Measurements from ENCODE around the gene CDKAL1. TPM values are rescaled to one million over a fixed set of nuclear protein-coding genes. Genes with fewer than 3 reads are reported as not detected.

Gene CDKAL1
- total RNA-seq, 1 donor from 2014 or later: 11.3 TPM

- H3K27me3 ChIP-seq: no peaks in the 10 kb centered on the region
- no peak for DNase-seq (ENCODE audit: extremely low spot score in 2 of 2)
- H3K9me3 ChIP-seq: no peaks in the 10 kb centered on the region
- peaks cover 8% of the 10 kb centered on the region for H3K4me1 ChIP-seq
- H3K4me3 ChIP-seq: no peak overlapping the region
- intact Hi-C loops (cut with DNase I): no loop called here
- H3K36me3 ChIP-seq: no peaks in the 10 kb centered on the region
- H3K27ac ChIP-seq: no peak overlapping the region
- TF ChIP-seq POLR2AphosphoS5 (IDR thresholded peaks at IDR 0.05; ENCODE audit: insufficient read depth in 1 of 2, low read depth in 1 of 2) (no peak), POLR2A (IDR thresholded peaks at IDR 0.05) (no peak), CTCF (IDR thresholded peaks at IDR 0.05) (no peak)
Measured at GRCh38 chr6:21200134-21200870, 666.0 kb downstream of the CDKAL1 start.

- no peak for DNase-seq (ENCODE audit: extremely low spot score in 2 of 2)
- TF ChIP-seq POLR2AphosphoS5 (IDR thresholded peaks at IDR 0.05; ENCODE audit: insufficient read depth in 1 of 2, low read depth in 1 of 2) (no peak), POLR2A (IDR thresholded peaks at IDR 0.05) (no peak), CTCF (IDR thresholded peaks at IDR 0.05) (no peak)
Measured at GRCh38 chr6:21201187-21201586, 666.9 kb downstream of the CDKAL1 start.

GRCh38 chr6:21201637-21202350 is 667.5 kb downstream of the CDKAL1 start:
- intact Hi-C loops (cut with DNase I): no loop called here
- DNase-seq (ENCODE audit: extremely low spot score in 2 of 2): no peak
- Histone ChIP-seq H3K9me3 (no peaks in the 10 kb centered on the region), H3K4me1 (peaks cover 8% of the 10 kb centered on the region), H3K4me3 (no peak overlapping the region), H3K27ac (no peak overlapping the region), H3K27me3 (no peaks in the 10 kb centered on the region), H3K36me3 (no peaks in the 10 kb centered on the region)
- TF ChIP-seq POLR2A (IDR thresholded peaks at IDR 0.05) (no peak), CTCF (IDR thresholded peaks at IDR 0.05) (no peak), POLR2AphosphoS5 (IDR thresholded peaks at IDR 0.05; ENCODE audit: insufficient read depth in 1 of 2, low read depth in 1 of 2) (no peak)

More at GRCh38 chr6:21201187-21201586, 666.9 kb downstream of the CDKAL1 start:
- no peak overlapping the region for H3K4me3 ChIP-seq
- no peaks in the 10 kb centered on the region for H3K36me3 ChIP-seq
- no peaks in the 10 kb centered on the region for H3K27me3 ChIP-seq
- no peaks in the 10 kb centered on the region for H3K9me3 ChIP-seq
- peaks cover 8% of the 10 kb centered on the region for H3K4me1 ChIP-seq
- H3K27ac ChIP-seq: no peak overlapping the region
- intact Hi-C loops (cut with DNase I): no loop called here

DNA sequence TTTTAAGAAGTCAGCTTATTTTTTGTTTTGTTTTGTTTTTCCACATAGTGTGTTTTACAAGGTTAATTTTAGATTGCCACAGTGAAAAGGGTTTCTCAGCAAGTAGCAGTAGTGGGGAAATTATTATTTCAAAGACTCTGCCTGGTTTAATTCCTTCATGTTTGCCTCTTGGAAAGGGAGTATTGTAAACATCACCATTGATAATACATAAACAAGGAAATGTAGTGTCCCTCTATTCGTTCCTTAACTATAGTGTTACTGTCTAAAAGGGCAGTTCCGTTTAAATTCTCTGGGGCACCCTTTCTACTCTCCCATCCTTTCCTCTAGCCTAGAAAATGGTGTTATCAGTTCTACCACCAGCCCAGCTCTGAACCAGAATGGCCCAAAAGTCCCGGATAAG is 668.3 kb downstream of the CDKAL1 start:
- no peaks in the 10 kb centered on the region for H3K9me3 ChIP-seq
- no peak for TF ChIP-seq POLR2A (IDR thresholded peaks at IDR 0.05)
- TF ChIP-seq CTCF (IDR thresholded peaks at IDR 0.05): no peak
- TF ChIP-seq POLR2AphosphoS5 (IDR thresholded peaks at IDR 0.05; ENCODE audit: insufficient read depth in 1 of 2, low read depth in 1 of 2): no peak
- no peaks in the 10 kb centered on the region for H3K36me3 ChIP-seq
- no peak overlapping the region for H3K4me3 ChIP-seq
- DNase-seq (ENCODE audit: extremely low spot score in 2 of 2): no peak
- no peak overlapping the region for H3K27ac ChIP-seq
- H3K27me3 ChIP-seq: no peaks in the 10 kb centered on the region
- intact Hi-C loops (cut with DNase I): no loop called here
- H3K4me1 ChIP-seq: peaks cover 8% of the 10 kb centered on the region

DNA sequence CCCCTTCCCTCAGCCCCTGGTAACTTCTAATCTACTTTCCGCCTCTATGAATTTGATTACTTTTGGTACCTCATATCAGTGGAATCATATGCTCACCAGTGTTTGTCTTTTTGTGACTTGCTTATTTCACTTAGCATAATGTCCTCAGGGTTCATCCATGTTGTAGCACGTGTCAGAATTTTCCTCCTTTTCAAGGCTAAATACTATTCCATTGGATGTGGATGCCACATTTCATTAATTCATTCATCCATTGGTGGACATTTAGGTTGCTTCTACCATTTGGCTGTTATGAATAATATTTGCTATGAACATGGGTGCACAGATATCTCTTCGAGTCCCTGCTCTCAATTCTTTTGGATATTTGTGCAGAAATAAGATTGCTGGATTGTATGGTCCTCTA is 670.7 kb downstream of the CDKAL1 start:
- DNase-seq (ENCODE audit: extremely low spot score in 2 of 2): no peak
- H3K36me3 ChIP-seq: no peaks in the 10 kb centered on the region
- no peak overlapping the region for H3K27ac ChIP-seq
- H3K27me3 ChIP-seq: no peaks in the 10 kb centered on the region
- H3K4me3 ChIP-seq: no peak overlapping the region
- H3K9me3 ChIP-seq: no peaks in the 10 kb centered on the region
- H3K4me1 ChIP-seq: peaks cover 7% of the 10 kb centered on the region
- intact Hi-C loops (cut with DNase I): no loop called here
- no peak for TF ChIP-seq POLR2A (IDR thresholded peaks at IDR 0.05)
- no peak for TF ChIP-seq POLR2AphosphoS5 (IDR thresholded peaks at IDR 0.05; ENCODE audit: insufficient read depth in 1 of 2, low read depth in 1 of 2)
- TF ChIP-seq CTCF (IDR thresholded peaks at IDR 0.05): no peak

Measured in vagina (tissue), 2 donors.